Muscle layer of colon (tissue), 2 donors: Measurements from ENCODE around the gene CCNC.

Source experiments
- H3K27ac ChIP-seq: one replicate; pipeline ENCODE4 v1.7.0; 2013; ENCODE audit warnings: low read depth, mild to moderate bottlenecking, low read length, moderate library complexity
- H3K27me3 ChIP-seq, 2 donors: one replicate each; pipeline ENCODE4 v1.7.0; 2013; ENCODE audit warnings: low read length in 2 of 2, mild to moderate bottlenecking in 2 of 2; ENCODE audit not compliant: insufficient read depth in 2 of 2, control insufficient read depth in 1 of 2
- H3K36me3 ChIP-seq: one replicate; pipeline ENCODE4 v1.7.0; 2013; ENCODE audit warnings: mild to moderate bottlenecking, low read length; ENCODE audit not compliant: insufficient read depth
- H3K4me1 ChIP-seq: one replicate; pipeline ENCODE4 v1.7.0; 2013; ENCODE audit warnings: mild to moderate bottlenecking, low read length; ENCODE audit not compliant: insufficient read depth
- H3K4me3 ChIP-seq, 2 donors: one replicate each; pipeline ENCODE4 v1.7.0; 2013; ENCODE audit warnings: low read length in 2 of 2, low read depth in 1 of 2, mild to moderate bottlenecking in 1 of 2, moderate library complexity in 1 of 2
- H3K9ac ChIP-seq: one replicate; pipeline ENCODE4 v1.7.0; 2013; ENCODE audit warnings: low read length
- H3K9me3 ChIP-seq: one replicate; pipeline ENCODE4 v1.7.0; 2013; ENCODE audit warnings: mild to moderate bottlenecking, low read length
- donor health status: abdominal sarcoma.
- donor health status: Adenocarcinoma of cecum.

CCNC gene

DNA sequence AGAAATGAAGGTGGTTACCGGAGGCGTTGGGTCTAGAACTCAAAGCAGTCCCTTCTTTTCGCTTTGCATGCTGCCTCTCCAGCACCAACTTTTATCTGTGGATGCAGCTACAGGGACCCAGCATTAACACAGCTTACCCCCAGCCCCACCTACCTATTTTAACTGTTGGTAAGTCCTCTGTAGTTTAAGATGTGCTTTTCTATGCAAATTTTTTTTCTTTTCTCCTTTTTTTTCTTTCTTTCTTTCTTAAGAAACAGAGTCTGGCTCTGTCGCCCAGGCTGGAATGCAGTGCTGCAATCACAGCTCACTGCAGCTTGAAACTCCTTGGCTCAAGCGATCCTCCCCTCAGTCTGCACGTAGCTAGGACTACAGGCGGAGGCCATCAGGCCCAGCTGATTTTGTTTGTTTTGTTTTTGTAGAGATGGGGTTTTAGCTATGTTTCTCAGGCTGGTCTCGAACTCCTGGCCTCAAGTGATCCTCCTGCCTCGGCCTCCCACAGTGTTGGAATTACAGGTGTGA lies 46.8 kb downstream of the CCNC start:
- no peaks in the 10 kb centered on the region for H3K27me3 ChIP-seq
- H3K4me1 ChIP-seq = peaks cover 14% of the 10 kb centered on the region
- peak overlapping the region; percentile 90 for H3K9ac ChIP-seq
- H3K9me3 ChIP-seq = no peaks in the 10 kb centered on the region
- peak overlapping the region; percentile 75 for H3K27ac ChIP-seq
- peak overlapping the region; percentile 63 to 99 for H3K4me3 ChIP-seq
- no peaks in the 10 kb centered on the region for H3K36me3 ChIP-seq

DNA sequence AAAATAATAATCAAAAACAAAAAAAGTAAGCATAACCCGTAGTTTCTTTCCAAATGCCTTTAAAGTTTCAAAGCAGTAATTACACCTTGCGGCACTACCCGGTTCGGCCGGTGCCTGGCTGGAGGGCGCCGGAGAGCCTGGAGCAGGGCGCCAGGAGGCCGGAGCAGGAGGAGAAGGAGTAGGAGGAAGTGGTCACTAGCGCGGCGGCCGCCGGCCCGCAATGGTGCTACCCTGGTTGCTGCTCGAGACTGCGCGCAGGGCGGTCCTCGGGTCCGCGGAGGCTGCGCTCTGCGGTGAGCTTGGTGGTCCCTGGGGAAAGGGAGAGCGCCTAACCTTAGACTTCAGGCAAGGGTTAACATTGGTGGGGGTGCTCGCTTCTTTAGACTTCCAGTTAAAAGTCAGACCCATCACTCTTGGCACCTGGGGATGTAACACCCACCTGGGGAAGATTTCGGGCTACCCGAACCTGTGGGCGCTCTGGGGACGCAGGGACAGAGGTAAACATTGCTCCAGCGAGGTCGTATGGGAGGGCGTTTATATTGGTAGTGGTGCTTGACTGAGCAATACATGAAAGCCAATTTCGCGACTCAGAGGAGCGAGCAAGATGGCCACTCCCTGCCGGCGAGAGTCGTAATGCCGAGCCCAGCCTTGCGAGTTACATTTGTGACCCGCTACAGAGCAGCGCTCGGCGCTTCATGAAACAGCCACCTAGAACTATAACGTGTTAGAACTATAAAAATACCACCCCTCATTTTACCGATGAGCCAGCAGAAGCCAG lies 47.4 kb downstream of the CCNC start:
- H3K27ac ChIP-seq = peak overlapping the region; percentile 75
- H3K4me1 ChIP-seq = peaks cover 14% of the 10 kb centered on the region
- H3K36me3 ChIP-seq = no peaks in the 10 kb centered on the region
- H3K9ac ChIP-seq = peak overlapping the region; percentile 90
- H3K4me3 ChIP-seq = peak overlapping the region; percentile 63 to 99
- no peaks in the 10 kb centered on the region for H3K27me3 ChIP-seq
- H3K9me3 ChIP-seq = no peaks in the 10 kb centered on the region

DNA sequence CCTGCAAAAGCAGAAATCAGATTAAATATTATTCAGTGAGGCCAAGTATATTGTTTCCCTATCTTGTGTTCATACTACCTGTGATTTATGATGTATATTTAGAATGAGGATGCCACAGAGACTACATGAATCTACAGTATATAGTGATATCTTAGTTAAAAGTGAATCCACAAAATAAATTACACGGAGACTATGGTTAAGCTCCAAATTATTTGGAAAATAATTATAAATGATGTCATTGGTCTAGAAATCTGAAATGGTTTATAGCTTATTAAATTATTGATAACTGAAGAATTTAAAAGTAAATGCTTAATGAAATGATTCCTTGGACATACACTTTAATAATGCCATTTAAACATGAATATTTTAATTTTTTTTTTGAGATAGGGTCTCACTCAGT lies 49.0 kb downstream of the CCNC start:
- Histone ChIP-seq H3K4me1 (peaks cover 17% of the 10 kb centered on the region), H3K9ac (no peak overlapping the region), H3K27ac (no peak overlapping the region), H3K4me3 (no peak overlapping the region), H3K36me3 (no peaks in the 10 kb centered on the region), H3K27me3 (no peaks in the 10 kb centered on the region), H3K9me3 (no peaks in the 10 kb centered on the region)

DNA sequence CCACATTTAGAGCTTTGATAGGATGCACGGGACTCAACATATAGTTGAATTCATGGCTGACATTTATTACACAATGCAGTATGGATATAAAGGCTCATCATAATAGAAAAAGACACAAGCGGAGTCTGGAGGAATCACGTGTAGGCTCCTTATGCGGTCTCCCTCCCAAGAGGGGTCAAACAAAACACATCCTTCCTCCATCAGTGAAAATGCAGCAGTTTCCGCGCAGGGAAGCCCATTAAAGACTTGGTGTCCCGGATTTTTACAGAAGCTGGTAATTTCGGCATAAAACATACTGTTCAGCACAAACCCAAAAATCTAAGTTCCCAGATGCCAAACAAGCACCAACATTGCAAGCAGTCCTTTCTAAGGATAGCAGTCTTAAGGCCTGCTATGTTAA lies 54.4 kb downstream of the CCNC start:
- H3K27me3 ChIP-seq = no peaks in the 10 kb centered on the region
- H3K27ac ChIP-seq = no peak overlapping the region
- H3K4me3 ChIP-seq = peak overlapping the region in 1 of 2 donors; percentile 84
- H3K9me3 ChIP-seq = no peaks in the 10 kb centered on the region
- no peaks in the 10 kb centered on the region for H3K36me3 ChIP-seq
- H3K9ac ChIP-seq = peak overlapping the region; percentile 71
- H3K4me1 ChIP-seq = peaks cover 8% of the 10 kb centered on the region

DNA sequence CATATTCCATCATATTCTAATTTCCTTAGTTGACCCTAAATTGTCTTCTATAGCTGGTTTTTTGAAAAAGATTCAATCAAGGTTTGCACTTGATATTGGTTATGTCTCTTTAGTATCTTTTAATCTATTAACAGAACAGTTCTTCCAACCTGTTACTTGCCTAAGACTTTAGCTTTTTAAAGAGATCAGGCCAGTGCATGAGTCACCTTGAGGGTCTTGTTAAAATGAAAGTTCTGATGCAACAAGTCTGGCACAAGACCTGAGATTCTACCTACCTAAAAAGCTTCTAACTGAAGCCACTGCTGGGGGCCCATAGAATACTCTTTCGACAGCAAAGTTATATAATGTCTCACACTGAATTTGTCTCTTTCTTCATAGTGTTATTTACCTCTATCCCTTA lies 56.4 kb downstream of the CCNC start:
- Histone ChIP-seq H3K9me3 (no peaks in the 10 kb centered on the region), H3K27me3 (no peaks in the 10 kb centered on the region), H3K27ac (no peak overlapping the region), H3K4me1 (peaks cover 8% of the 10 kb centered on the region), H3K36me3 (no peaks in the 10 kb centered on the region), H3K9ac (no peak overlapping the region), H3K4me3 (no peak overlapping the region)

DNA sequence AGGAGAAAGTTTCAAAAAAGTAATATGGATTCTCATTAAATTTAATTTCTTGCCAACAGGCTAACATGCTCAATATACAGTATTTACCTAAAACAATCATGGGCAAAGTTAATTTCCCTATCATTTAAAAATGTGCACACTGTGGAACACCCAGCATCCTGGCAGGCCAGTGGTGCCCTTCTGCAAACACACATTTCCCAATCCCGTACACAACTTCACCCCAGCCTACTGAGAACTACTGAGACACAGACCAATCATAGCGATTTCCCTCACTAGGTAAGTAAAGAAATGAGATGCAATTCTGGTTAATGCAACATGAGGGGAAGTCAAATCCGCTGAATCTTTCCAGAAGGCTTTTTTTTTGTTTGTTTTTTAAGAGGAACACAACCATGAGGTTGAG lies 60.8 kb downstream of the CCNC start:
- H3K4me3 ChIP-seq = no peak overlapping the region
- no peaks in the 10 kb centered on the region for H3K27me3 ChIP-seq
- H3K27ac ChIP-seq = no peak overlapping the region
- H3K9ac ChIP-seq = no peak overlapping the region
- no peaks in the 10 kb centered on the region for H3K4me1 ChIP-seq
- peaks cover 4% of the 10 kb centered on the region for H3K36me3 ChIP-seq
- no peaks in the 10 kb centered on the region for H3K9me3 ChIP-seq

DNA sequence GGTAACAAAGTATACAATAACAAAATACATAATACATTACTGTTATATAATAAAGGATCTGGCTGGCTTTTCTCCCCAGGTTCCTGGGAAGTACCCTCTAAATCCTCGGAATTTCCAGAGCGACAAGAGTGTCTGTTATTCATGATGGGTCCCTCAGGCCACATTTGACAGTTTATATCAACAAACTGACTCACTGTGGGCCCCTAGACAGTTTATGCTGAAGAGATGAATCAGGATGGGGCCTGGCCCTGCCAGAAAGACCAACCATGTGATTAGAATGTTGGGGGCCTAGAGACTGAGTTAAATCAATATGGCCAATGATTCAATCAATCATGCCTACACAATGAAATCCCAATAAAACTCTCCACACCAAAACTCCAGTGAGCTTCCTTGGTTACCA lies 66.7 kb downstream of the CCNC start:
- H3K9me3 ChIP-seq = no peaks in the 10 kb centered on the region
- peaks cover 14% of the 10 kb centered on the region for H3K36me3 ChIP-seq
- H3K4me3 ChIP-seq = no peak overlapping the region
- no peak overlapping the region for H3K9ac ChIP-seq
- H3K27ac ChIP-seq = no peak overlapping the region
- H3K4me1 ChIP-seq = no peaks in the 10 kb centered on the region
- no peaks in the 10 kb centered on the region for H3K27me3 ChIP-seq

DNA sequence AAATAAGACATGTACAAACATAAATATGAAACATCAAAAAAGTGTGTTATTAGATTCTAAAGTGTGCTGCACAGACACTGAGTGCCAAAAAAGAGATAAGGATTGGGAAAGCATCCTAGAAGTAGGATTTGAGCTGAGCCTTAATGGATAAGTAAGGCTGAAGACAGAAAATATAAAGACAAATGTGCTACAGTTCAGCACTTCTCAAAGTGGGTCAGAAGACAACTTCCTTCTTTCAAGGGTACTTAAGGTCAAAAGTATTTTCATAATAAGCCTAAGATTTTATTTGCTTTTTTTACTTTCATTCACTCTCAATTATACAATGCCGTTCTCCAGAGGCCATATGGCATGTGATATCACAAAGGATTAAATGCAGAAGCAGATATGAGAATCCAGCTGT lies 70.0 kb downstream of the CCNC start:
- no peaks in the 10 kb centered on the region for H3K9me3 ChIP-seq
- H3K4me3 ChIP-seq = no peak overlapping the region
- no peak overlapping the region for H3K9ac ChIP-seq
- no peaks in the 10 kb centered on the region for H3K27me3 ChIP-seq
- peaks cover 14% of the 10 kb centered on the region for H3K36me3 ChIP-seq
- no peak overlapping the region for H3K27ac ChIP-seq
- H3K4me1 ChIP-seq = no peaks in the 10 kb centered on the region

DNA sequence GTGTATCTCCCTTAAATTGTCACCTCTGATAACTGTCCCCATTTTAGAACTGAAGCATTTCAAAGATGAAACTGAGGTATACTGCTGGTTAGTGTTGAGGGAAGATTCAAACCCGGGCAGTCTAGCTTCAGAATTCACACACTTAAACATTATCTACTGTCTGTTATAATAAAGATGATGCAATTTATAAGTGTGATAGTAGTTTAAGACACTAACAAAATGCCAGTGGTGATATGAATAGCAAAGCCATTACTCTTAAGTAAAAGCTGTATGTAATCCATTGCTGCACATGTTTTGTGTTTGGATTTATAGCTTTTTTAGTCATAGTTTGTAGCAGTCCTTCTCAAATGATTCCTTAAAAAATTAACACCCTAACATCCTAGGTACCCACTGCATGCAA lies 73.0 kb downstream of the CCNC start:
- no peak overlapping the region for H3K4me3 ChIP-seq
- H3K9me3 ChIP-seq = no peaks in the 10 kb centered on the region
- H3K36me3 ChIP-seq = no peaks in the 10 kb centered on the region
- no peak overlapping the region for H3K9ac ChIP-seq
- H3K27me3 ChIP-seq = no peaks in the 10 kb centered on the region
- no peak overlapping the region for H3K27ac ChIP-seq
- peaks cover 10% of the 10 kb centered on the region for H3K4me1 ChIP-seq
